Upper lobe of left lung (tissue), 6 donors: ENCODE results near the gene ITK. TPM values are rescaled to one million over a fixed set of nuclear protein-coding genes. Genes with fewer than 3 reads are reported as not detected.

Experiments
- ATAC-seq, 2 donors: fragments of 200-7000 bp; cut with Tn5 transposase; one replicate each; pipeline ENCODE4 v1.9.1; 2022; ENCODE audit warnings: mild to moderate bottlenecking in 2 of 2, moderate library complexity in 2 of 2; ENCODE audit not compliant: low FRiP score in 2 of 2
- DNase-seq, 2 donors: peaks; one replicate each; pipeline ENCODE4 v3.0.0-alpha.2; 2019 to 2020
- H3K27ac ChIP-seq, 4 donors: fragments of 200-600 bp; sonication (generic); one replicate each; pipeline ENCODE4 v1.5.1; 2016 to 2019
- H3K27me3 ChIP-seq, 4 donors: fragments of 200-600 bp; sonication (generic); one replicate each; pipeline ENCODE4 v1.5.1; 2017 to 2019
- H3K36me3 ChIP-seq, 4 donors: fragments of 200-600 bp; sonication (generic); one replicate each; pipeline ENCODE4 v1.5.1; 2016 to 2019
- H3K4me1 ChIP-seq, 4 donors: fragments of 200-600 bp; sonication (generic); one replicate each; pipeline ENCODE4 v1.5.1; 2018 to 2019
- H3K4me3 ChIP-seq, 4 donors: fragments of 200-600 bp; sonication (generic); one replicate each; pipeline ENCODE4 v1.5.1; 2017 to 2019; ENCODE audit warnings: mild to moderate bottlenecking in 2 of 4, moderate library complexity in 1 of 4
- H3K9me3 ChIP-seq, 4 donors: fragments of 200-600 bp; sonication (generic); one replicate each; pipeline ENCODE4 v1.5.1; 2018 to 2019
- EP300 ChIP-seq, 4 donors: sonication (generic); formaldehyde crosslinking; IDR thresholded peaks; one replicate each; pipeline ENCODE4 v1.5.1; 2017; ENCODE audit warnings: antibody characterized with exemption in 4 of 4, control low read depth in 2 of 4
- POLR2A ChIP-seq, 4 donors: fragments of 450-650 bp; IDR thresholded peaks; one replicate each; pipeline ENCODE4 v1.5.1; 2016 to 2017; ENCODE audit warnings: antibody characterized with exemption in 4 of 4, mild to moderate bottlenecking in 2 of 4
- POLR2AphosphoS5 ChIP-seq, 2 donors: sonication (generic); formaldehyde crosslinking; IDR thresholded peaks; one replicate each; pipeline ENCODE4 v1.5.1; 2017; ENCODE audit warnings: antibody characterized with exemption in 2 of 2
- WGBS, 2 donors: methylation state at CpG; one replicate each; pipeline ENCODE4 v1.1.5; 2017 to 2018; 5-methylcytosine and 5-hydroxymethylcytosine counted together
- total RNA-seq, 6 donors: library from RNA; depleted of rRNA in 4 of 6; stranded (reverse); fragments of >200 nt in 4 of 6; gene quantifications; one replicate each; pipeline versions ENCODE4 v1.1.0 to v1.2.1, GENCODE V29; 2016 to 2021
- TF ChIP-seq, protein P1 (sequence below), 6 experiments: fragments of 450-650 bp in 4 of 6; fragments of 200-600 bp in 2 of 6; sonication (generic) in 2 of 6; IDR thresholded peaks; one replicate each; pipeline ENCODE4 v1.5.1; 2016 to 2019; ENCODE audit warnings: antibody characterized with exemption in 6 of 6
- donor health status: DM: no; HTN: no; CAD: no; lungs with moderate emphysema.
- donor health status: DM: no; HTN: yes; CAD: no; lungs with severe emphysema.

The ITK gene
- total RNA-seq, 6 donors from 2014 or later: 5.0 to 15.2 (median 7.0) TPM

DNA sequence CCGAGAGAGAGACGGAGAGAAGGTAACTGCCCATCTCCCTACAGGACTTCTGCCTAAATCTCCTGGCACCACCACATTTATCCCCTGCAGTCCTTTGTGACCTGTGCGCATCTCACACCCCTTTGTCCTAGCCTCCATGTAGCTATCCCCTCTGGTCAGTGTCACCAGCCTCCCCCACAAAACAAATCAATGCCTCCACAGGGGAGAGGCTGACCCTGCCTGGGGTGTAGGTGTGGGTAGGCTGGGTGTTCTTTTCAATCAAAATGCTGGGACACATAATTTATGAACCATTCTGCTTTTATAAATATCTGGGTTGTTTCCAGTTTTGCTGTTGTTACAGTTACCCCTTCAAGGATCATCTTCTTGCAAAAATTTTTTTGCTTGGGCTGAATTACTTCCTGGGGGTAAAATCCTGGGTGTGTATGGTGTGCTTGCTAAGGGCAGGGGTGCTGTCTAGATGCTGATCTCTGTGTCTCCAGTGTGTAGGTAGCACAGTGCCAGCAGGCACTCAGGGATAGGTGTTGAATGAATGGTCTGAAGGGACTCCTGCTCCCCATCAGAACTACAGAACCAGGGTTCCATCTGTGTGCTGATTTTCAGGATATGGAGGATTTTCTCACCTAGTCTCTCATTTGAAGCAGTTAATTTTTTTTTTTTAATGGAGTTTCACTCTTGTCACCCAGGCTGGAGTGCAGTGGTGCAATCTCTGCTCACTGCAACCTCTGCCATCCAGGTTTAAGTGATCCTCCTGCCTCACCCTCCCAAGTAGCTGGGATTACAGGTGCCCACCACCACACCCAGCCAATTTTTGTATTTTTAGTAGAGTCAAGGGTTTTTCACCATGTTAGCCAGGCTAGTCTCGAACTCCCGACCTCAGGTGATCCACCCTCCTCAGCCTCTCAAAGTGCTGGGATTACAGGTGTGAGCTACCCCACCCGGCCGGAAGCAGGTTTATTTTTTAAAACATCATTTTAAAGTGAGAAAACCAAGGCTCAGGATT lies 14.1 kb upstream of the ITK start, which contains the start of gene GARIN3:
Gene GARIN3 (minus strand): TSS at position 51 of the 1,000 bp plus-strand sequence. CDS start 96 bp downstream, outside the sequence.
- Histone ChIP-seq H3K4me1 (no peaks in the 10 kb centered on the region), H3K9me3 (no peaks in the 10 kb centered on the region)
- WGBS, 2 donors: 83% methylated on average over 7 of the region's 7 CpGs

GRCh38 chr5:157167214-157167621 lies 13.4 kb upstream of the ITK start:
- Histone ChIP-seq H3K27ac (no peak overlapping the region), H3K9me3 (no peaks in the 10 kb centered on the region), H3K4me1 (no peaks in the 10 kb centered on the region), H3K27me3 (no peaks in the 10 kb centered on the region), H3K4me3 (no peak overlapping the region), H3K36me3 (no peaks in the 10 kb centered on the region)
- DNase-seq: no peak
- no peak for ATAC-seq
- 57 to 58% methylated on average over 4 of the region's 4 CpGs for WGBS, 2 donors
- TF ChIP-seq EP300 (IDR thresholded peaks at IDR 0.05): no peak

More for the DNA sequence above, 14.1 kb upstream of the ITK start, which contains the start of gene GARIN3:
- Histone ChIP-seq H3K27me3 (no peaks in the 10 kb centered on the region), H3K27ac (no peak within 1 kb of the TSS), H3K36me3 (no peaks in the 10 kb centered on the region), H3K4me3 (no peak within 1 kb of the TSS)
- ATAC-seq (peak in 1 of 2 donors; percentile 32), DNase-seq (no peak)
- TF ChIP-seq POLR2AphosphoS5 (IDR thresholded peaks at IDR 0.05) (no peak), EP300 (IDR thresholded peaks at IDR 0.05) (no peak), POLR2A (IDR thresholded peaks at IDR 0.05) (no peak)
- TF ChIP-seq, protein P1, sequence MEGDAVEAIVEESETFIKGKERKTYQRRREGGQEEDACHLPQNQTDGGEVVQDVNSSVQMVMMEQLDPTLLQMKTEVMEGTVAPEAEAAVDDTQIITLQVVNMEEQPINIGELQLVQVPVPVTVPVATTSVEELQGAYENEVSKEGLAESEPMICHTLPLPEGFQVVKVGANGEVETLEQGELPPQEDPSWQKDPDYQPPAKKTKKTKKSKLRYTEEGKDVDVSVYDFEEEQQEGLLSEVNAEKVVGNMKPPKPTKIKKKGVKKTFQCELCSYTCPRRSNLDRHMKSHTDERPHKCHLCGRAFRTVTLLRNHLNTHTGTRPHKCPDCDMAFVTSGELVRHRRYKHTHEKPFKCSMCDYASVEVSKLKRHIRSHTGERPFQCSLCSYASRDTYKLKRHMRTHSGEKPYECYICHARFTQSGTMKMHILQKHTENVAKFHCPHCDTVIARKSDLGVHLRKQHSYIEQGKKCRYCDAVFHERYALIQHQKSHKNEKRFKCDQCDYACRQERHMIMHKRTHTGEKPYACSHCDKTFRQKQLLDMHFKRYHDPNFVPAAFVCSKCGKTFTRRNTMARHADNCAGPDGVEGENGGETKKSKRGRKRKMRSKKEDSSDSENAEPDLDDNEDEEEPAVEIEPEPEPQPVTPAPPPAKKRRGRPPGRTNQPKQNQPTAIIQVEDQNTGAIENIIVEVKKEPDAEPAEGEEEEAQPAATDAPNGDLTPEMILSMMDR (IDR thresholded peaks at IDR 0.05): no peak

DNA sequence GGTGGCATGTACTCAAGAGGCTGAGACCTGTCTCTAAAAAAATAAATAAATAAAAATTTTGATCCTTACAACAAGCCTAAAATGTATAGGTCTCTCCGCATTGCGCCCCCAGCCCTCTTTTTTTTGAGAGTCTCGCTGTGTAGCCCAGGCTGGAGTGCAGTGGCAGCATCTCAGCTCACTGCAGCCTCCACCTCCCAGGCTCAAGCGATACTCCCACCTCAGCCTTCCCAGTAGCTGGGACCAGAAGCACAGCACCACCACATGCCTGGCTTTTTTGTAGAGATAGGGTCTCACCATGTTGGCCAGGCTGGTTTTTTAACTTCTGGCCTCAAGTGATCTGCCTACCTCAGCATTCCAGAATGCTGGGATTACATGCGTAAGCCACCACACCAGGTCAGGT lies 12.4 kb upstream of the ITK start:
- ATAC-seq: no peak
- no peaks in the 10 kb centered on the region for H3K36me3 ChIP-seq
- WGBS, 2 donors: 90 to 100% methylated on average over 5 of the region's 5 CpGs
- no peaks in the 10 kb centered on the region for H3K27me3 ChIP-seq
- H3K4me1 ChIP-seq: no peaks in the 10 kb centered on the region
- H3K4me3 ChIP-seq: no peak overlapping the region
- no peak overlapping the region for H3K27ac ChIP-seq
- DNase-seq: no peak
- H3K9me3 ChIP-seq: no peaks in the 10 kb centered on the region
- TF ChIP-seq EP300 (IDR thresholded peaks at IDR 0.05) (no peak), POLR2A (IDR thresholded peaks at IDR 0.05) (no peak), POLR2AphosphoS5 (IDR thresholded peaks at IDR 0.05) (no peak)
- TF ChIP-seq, protein P1 (IDR thresholded peaks at IDR 0.05): no peak

DNA sequence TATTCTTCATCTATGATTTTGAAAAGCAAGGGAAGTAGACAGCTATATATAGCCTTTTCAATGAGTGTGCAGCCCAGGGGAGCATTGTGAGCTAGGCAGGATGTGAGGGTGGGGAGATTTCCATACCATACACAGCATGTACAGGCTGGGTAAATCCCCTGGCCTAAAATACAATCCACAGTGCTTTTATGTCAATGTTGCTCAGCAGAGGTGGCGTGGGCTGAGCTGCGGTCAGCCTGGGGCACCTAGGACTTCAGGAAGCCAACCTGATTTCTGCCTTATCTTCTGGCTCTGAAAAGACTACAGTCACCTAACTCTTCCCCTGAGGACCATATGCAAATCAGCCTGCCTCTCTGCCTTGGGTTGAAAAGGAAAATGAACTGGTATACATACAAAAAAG lies 8.2 kb upstream of the ITK start:
- no peak for ATAC-seq

DNA sequence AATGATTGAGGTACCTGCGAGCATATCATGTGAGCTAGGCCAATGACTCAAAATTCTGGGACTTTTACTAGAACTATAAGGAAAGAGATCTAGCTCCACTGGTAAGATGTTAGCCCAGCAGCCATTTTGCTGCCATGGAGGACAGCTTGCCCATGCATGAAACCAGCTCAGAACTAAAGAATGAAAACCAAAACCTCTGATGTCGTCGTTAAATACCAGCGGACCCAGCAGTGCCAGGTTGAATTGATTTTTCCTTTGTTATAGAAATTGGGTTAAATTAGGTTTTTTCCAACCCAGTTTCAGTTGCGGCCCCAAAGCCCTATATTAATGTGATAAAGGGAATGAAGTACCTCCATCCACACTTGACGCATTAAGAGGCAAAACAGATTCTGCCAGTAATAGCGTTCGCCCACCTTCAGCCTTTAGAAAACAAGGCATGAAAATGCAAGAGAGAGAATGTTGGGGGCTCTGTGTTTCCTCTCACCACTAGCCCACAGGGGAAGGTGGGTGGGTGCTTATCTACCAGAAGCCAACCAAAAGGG lies 5.5 kb upstream of the ITK start:
- no peak for TF ChIP-seq POLR2AphosphoS5 (IDR thresholded peaks at IDR 0.05)
- TF ChIP-seq, protein P1 (IDR thresholded peaks at IDR 0.05): no peak
- Histone ChIP-seq H3K36me3 (no peaks in the 10 kb centered on the region), H3K4me3 (no peak overlapping the region), H3K27me3 (no peaks in the 10 kb centered on the region), H3K9me3 (no peaks in the 10 kb centered on the region), H3K4me1 (no peaks in the 10 kb centered on the region), H3K27ac (no peak overlapping the region)
- DNase-seq: no peak
- ATAC-seq: no peak
- 91 to 96% methylated on average over 8 of the region's 8 CpGs for whole genome bisulfite sequencing, 2 donors

More for the DNA sequence above, 8.2 kb upstream of the ITK start:
- Histone ChIP-seq H3K27me3 (no peaks in the 10 kb centered on the region), H3K27ac (no peak overlapping the region), H3K9me3 (no peaks in the 10 kb centered on the region), H3K4me1 (no peaks in the 10 kb centered on the region), H3K4me3 (no peak overlapping the region), H3K36me3 (no peaks in the 10 kb centered on the region)
- DNase-seq: peak in 1 of 2 donors; percentile 21
- WGBS, 2 donors: 43 to 65% methylated on average over 2 of the region's 2 CpGs
- TF ChIP-seq, protein P1 (IDR thresholded peaks at IDR 0.05): no peak
- TF ChIP-seq POLR2AphosphoS5 (IDR thresholded peaks at IDR 0.05) (no peak), POLR2A (IDR thresholded peaks at IDR 0.05) (no peak), EP300 (IDR thresholded peaks at IDR 0.05) (no peak)
